PC-9 (cell line): Measurements from ENCODE around the gene USP10.

ENCODE experiments used
- CTCF ChIP-seq: fragments of 200-600 bp; sonication (generic); conservative IDR thresholded peaks from 2 replicates; pipeline ENCODE4 v1.6.1; 2017; ENCODE audit warnings: mixed run types, antibody characterized with exemption, mild to moderate bottlenecking, moderate library complexity
- EZH2 ChIP-seq: fragments of 200-600 bp; sonication (generic); IDR thresholded peaks from 2 replicates; pipeline ENCODE4 v1.8.0; 2017; ENCODE audit warnings: antibody characterized with exemption, low read depth

GRCh38 chr16:84778720-84779119 is 78.9 kb downstream of the USP10 start:
- TF ChIP-seq CTCF (no peak), EZH2 (no peak)
